ENCODE results near the gene VAV2.
"Not testable (repeated sequence)": the region's sequence is repeated elsewhere in the genome, so short reads cannot be mapped to it uniquely, and the experiment has no call there.

Gene VAV2

DNA sequence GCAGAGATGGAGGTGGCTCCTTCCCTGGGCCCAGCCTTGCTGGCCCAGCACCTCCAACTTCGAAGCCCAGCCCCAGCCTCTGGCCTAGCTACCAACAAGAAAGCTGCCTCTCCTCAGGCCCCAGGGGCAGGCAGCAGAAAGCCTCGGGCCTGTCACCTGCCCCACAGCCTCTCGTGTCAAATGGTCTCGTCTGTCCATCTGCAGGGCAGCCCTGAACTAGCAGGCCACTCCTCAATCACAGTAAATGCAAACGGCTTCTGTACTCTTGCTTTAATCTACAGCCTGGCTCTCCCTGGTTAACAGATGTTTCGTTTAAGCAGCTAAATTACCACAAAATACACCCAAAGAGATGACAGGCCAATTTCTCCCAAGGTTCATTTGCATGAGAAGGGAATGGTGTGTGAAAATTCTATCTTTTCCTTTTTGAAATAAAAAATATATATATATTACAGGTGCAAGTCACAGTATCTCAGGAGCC lies 21.5 kb downstream of the VAV2 start:
- DNase-seq, result no peak

DNA sequence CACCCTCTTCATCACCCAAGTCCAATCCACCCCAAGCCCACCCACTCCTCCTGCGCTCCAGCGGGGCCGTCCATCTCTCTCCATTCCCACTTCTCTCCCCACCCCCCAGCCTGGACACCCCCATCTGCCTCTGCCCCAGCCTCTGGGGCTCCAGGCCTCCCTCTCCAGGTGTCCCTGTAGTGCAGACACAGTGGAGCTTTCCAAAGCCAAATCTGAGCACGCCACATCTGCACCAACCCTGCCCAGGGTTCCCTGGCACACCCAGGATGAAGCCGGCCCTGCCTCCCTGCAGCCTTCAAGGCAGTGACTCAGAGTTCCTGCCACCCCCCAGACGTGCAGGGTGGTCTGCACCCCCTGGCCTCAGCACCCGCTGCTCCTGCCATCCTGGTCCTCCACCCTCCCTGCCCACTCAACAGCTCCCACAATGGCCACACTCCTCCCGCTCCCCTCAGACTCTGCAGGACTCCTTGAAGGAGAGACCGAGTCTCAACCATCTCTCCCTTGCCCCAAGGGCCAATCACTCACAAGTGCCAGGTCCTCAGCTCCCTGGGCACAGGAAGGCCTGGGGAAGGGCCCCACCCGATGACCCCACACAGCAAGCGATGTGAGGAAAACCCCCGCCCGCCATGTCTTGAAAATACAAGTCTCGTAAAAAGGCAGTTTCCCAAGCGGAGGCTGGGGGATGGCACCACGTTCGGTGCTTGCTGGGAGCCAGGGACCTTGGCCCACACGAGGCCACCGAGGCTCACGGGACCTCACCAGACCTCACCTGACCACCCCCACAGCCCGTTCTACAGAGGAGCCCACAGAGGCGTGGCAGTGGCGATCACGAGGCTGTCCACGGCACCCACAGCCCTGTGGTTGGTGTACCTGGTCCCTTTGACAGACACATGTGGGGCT lies 22.2 kb downstream of the VAV2 start:
- no peak for DNase-seq

DNA sequence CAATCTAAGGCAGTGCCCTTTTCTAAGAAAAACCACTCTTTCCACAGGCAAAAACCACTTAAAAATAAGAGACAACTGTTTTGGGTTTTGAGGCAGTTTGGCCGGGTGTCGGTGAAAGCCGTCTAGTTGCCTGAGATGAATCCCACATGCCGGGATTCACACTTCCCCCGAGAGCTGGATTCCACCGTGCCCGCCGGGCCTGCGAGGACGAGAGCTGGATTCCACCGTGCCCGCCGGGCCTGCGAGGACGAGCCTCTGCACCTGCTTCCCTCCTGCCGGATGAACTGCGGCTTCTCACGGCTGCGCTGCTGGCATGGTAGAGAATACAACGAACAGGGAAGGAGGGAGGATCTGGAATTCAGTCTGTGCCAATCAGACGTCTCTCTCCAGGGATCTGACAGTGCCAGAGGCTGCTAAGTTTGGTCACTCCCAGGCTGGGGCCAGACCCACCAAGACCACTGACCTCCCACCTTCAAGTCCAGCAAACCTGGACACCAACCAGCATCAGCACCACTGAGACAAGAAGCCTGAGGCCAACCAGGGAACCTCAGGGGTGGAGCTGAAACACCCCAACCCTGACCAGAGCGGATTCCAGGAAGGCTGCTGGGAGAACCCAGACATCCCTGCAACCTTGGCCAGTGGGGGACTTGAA lies 23.0 kb downstream of the VAV2 start:
- DNase-seq, result peak in 2 of 58 donors; percentile 45 to 54

DNA sequence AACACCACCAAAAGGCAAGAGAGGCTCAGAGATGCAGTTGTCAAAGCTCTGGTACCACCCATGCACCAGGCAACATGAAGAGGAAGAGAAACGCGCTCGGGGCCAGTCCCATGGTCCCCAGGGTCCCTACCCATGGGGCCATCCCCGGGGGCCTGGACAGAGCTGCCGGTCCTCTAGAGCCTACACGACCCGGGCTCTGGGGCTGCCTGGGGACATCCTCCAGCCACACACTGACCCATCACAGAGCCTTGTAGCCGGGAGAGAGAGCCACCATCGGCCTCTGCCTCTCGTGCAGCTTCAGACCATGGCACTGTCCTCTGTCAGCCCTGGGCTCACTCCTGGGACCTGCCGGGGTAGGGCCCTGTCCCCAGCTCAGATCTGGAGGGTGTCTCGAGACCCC lies 23.7 kb downstream of the VAV2 start:
- no peak for DNase-seq

DNA sequence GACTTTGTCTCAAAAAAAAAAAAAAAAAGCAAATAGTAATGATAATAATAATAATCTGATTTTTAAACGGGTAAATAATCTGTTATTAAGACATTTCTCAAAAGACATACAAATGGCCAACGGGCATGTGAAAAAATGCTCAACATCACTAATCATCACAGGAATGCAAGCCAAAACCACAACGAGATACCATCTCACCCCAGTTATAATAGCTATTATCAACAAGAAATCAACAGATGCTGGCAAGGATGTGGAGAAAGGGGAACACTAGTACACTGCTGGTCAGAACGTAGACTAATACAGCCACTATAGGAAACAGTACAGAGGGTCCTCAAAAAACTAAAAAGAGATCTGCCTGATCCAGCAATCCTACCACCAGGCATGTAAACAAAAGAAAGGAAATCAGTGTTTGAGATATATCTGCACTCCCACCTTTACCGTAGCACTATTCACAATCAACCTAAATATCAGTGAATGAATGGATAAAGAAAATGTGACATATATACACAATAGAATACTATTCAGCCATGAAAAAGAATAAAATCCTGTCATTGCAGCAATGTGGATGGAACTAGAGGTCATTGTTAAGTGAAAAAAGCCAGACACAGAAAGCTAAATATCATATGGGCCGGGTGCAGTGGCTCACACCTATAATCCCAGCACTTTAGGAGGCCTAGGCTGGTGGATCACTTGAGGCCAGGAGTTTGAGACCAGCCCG lies 24.9 kb downstream of the VAV2 start:
- no peak for DNase-seq

DNA sequence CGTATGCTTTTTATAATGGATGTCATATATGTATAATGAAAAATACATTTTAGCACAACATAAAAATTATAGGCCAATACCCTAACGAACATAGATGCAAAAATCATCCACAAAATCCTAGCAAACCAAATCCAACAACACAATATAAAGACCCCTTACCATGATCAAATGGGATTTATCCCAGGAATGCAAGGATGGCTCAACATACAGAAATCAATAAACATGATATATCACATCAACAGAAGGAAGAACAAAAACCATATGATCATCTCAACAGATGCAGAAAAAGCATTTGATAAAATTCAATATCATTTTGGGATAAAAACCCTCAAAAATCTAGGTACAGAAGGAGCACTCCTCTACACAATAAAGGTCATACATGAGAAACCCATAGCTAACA lies 27.7 kb downstream of the VAV2 start:
- no peak for DNase-seq

DNA sequence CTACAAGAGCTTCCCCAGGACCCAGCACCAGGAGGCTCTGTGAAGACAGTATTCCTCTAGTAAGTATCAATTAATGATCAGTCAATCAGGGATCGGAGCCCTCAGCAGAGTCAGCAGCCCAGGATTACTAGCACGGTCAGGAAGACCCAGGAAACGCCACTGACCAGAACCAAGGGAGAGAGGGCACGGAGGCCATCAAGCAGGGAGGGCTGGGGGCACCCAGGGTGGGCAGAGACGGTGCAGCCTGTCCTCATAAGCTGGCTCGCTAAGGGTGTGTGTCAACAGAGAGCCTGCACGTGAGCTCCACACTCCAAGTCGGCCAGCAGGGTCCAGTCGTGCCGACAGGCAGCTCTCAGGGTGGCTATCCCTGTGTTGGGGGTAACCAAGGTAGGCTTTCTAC lies 29.0 kb downstream of the VAV2 start:
- DNase-seq, result no peak

DNA sequence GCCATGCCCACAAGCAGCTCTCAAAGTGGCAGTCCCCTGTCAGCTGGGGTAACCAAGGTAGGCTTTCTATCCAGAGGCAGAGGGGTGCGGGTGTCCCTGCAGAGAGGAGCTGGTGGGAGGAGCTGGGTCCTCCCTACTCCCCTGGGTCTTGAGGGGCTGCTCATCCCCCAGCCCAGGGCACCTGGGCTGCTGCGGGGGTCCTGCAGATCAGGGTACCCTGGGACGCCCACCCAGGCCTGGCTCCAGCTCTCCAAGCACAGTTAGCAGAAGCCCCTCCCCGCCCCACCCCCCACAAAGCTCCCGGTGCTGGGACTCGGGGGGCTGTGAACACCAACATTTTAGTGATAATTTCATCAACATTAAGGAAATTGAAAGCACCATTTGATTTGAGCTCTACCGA lies 29.8 kb downstream of the VAV2 start:
- DNase-seq, result no peak

DNA sequence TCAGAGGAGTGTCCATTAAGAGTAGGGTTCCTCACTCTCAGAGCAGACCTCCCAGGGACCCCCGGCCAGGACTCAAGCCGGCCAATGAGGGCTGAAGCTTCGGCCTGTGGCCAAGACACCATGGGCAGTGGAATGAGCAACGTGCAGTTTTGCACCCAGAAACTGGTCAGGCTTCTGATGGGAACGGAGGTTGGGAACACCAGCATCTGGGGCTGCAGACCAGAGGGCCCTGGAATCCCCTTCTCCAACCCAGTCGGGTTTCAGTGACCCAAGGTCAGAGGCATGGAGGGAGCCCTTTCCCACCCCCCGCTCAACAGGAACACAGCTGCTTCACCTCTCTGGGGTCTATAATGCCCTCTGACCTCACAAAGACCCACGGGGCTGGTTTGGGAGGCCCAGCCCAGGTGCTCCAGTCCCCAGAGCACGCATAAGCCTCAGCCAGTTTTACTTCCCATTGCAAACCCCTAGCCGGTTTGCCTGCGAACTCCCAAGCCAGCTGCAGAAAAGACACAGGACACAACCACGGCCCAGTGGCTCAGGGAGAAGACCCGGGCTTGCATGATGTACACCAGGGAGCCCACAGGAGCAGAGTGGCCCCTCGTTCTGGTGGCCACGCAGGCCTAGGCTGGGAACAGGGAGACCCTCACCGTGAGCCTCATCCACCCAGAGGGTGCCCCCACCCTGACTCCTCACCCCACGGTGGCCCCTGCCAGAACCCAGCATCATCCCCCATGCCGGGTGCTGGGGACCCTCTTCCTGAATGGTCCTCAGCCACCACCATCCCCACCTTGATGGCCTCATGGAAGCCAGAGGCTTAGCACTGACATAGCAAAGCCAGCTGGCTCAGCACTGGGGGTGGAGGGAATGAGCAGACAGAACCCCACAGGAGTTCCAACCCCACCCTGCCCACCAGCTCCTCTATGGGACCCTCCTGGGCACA lies 30.6 kb downstream of the VAV2 start:
- DNase-seq, result no peak

DNA sequence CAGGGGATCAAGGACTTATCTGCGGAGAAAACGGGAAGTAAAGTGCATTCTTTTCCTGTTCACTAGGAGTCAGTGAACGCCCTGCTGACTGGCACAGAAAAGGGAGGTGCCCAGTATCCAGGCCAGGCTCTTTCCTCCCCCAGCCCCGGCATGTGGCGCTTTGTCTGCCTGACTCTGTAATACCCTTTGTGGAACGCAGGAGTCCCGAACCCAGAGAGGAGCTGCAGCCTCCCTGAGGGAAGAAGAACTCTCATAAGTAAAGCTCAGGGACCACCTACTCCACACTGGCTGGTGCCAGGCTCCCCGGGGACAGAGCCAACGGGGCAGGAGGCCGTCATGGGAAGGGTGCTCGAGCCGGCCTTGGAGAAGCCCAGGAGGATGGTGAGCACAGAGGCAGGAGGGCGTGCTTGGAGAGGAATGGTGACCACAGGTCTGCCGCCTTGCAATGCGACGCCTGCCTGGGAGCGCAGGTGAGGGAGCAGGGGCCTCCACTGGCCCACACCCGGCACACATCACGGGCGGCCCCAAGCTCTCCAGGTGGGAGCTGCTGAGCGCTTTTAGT lies 31.5 kb downstream of the VAV2 start:
- DNase-seq, result no peak

DNA sequence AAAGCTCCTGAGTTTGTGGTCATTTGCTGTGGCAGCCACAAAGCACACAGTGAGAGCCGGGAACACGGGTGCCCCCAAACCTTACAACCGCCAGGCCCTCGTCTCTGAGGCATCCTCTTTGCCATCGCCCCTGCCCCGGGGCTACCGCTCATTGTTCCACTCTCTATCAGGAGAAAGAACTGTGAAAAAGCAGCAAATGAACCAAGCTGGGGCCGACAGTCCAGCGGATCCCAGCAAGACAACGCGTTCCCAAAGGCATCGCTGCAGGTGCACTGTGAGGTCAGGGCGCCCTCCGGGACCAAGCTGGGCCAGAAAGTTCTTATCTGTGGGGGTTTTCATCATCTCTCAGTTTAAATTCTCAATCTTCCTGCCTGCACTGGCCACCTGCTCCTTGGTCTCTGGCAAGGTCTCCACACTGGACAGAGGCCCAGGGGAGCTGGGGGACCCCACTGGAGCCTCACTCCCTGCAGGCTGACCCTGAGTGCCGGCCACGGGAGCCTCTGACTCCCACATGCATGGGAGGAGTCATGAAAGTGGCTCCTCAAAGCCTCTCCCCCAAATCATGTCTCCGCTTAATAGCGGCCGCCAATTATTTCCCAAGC lies 32.1 kb downstream of the VAV2 start:
- no peak for DNase-seq

DNA sequence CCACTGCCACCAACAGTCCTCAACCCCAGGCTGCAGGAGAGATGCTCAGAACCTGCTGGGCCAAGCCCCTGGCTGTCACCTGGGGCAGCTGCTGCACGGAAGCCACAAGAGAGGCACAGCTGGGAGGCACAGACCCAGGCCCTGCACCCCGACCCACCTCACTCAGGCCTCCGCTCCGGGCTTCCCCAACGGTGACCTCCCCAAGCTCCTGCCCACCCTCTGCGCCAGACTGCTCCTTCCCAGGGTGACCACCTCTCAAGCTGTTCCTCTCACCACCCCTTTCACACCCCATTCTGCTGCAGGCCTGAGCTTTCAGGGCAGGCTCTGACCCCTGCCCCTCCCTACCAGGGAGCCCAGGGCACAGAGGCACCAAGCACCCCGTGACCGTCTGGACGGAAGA lies 33.0 kb downstream of the VAV2 start:
- DNase-seq, result no peak

DNA sequence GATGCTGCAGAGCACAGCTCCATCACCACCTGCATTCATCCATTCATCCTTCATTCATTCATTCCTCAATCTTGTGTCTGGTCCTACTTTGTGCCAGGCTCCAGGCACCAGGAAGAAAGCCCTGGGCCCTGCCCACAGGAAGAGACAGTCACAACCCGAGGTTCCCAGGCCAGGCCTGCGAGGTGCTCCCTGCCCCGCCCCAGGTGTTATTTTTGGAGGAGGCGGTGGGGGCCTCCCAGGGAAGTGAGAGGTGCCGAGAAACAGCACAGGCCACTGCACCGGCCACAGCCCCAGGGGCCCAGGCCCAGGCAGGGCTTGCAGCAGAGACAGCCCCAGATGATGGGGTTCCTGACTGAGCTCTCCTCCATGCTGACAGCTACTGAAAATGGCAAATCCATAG lies 33.4 kb downstream of the VAV2 start:
- DNase-seq, result no peak

DNA sequence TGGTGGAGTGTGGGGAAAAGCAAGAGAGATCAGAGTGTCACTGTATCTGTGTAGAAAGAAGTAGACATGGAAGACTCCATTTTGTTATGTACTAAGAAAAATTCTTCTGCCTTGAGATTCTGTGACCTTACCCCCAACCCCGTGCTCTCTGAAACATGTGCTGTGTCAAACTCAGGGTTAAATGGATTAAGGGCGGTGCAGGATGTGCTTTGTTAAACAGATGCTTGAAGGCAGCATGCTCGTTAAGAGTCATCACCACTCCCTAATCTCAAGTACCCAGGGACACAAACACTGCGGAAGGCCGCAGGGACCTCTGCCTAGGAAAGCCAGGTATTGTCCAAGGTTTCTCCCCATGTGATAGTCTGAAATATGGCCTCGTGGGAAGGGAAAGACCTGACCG lies 34.4 kb downstream of the VAV2 start:
- DNase-seq, result not testable (repeated sequence)

DNA sequence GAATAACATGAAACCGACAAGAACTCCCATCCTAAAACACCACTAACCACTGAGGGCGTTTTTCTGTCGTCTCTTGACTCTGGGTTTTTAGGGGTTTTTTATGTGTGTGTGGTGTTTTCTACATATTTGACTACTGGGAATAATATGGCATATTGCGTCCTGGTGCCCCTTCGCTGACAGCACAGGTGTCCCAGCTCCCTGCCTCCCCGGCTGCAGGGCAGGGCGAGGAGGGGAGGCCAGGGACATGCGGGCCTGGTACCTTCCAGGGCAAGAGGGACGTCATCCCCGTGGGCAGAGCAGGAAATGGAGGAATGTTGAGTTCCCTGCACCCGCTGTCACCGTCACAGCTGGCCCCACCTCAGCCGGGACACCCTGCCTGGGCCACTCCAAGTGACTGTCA lies 34.8 kb downstream of the VAV2 start:
- no peak for DNase-seq

DNA sequence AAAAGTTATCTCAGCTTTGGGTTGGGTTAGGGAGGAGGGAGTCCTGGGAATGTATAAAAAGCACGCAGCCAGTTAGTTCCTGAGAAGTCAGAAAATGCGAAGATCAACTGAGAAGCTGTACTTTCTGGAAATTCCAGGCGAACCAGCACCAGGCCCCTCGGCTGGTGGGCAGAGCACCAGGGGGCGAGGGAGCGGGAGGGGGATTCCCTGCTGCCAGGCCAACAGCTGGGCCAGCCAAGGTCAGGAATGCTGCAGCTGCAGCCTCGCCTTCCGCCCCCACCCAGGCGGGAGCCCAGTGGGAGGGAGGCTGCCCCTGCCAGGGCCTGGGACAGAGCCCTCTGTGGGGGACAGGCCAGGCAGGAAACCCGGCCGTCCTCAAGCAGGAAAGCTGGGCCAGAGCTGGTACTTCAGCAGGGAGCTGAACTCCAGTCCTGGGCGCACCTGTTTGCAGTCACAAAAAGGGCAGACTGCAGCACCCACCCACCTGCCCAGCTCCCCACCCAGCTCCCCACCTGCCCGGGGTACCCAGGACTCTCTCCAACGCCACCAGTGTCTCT lies 35.5 kb downstream of the VAV2 start:
- DNase-seq, result no peak

DNA sequence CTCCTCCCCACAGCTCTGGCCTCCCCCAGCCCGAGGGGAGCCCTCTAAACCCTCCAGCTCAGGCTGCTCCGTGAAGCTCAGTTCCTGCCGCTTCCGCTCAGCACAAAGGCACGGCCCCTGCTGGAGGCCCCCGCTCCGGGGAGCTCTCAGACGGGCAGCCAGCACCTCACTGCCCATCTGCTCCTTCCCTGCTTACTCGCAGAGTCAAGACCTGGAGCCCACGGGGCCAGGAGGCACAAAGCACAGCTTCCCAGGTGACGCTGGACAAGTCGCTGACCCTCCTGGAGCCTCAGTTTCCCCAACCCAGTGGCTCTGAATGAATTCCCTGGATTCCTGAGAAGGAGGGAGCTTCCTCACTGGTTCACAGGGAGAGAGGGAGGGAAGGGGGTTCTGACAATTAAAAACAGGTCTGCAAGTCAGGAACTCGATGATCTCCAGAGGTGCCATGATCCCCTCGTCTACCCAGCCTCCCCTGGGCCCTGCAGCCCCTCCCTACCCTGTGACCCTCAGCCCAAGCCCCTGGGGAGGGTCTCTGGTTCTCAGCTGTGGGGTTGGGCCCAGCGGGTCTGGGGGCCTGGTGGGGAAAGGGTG lies 36.2 kb downstream of the VAV2 start:
- DNase-seq, result no peak

DNA sequence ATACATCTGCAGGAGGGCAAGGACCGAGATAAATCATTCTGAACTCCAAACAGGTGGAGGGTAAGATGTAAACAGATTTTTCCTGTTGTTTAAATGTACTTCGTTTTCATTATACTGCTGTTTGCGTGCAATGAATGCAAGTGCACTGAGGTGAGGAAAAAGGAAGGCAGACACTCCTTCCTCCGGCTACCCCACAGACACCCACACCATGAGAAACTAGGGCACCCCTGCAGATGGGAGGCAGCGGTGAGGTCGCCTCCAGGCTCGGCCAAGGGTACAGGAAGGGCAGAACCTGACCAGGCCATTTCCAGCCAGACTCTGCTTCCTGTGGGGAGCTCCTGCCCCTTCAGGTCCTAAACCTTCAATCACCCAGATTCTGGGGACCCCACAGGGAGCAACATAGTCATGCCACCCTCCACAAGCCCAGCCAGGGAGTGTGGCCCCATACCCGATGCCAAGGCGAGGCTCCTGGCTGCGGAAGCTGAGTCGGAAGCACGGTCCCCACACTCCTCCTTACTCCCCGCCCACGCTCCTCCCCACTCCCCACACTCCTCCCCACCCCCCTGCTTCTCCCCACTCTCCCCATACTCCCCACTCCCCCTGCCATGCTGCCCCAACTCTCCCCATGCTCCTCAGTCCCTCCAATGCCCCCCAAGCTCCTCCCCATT lies 37.1 kb downstream of the VAV2 start:
- no peak for DNase-seq
